ENCODE data around the gene PPDPF.
"Not testable (repeated sequence)": the region's sequence is repeated elsewhere in the genome, so short reads cannot be mapped to it uniquely, and the experiment has no call there.

The PPDPF gene

DNA sequence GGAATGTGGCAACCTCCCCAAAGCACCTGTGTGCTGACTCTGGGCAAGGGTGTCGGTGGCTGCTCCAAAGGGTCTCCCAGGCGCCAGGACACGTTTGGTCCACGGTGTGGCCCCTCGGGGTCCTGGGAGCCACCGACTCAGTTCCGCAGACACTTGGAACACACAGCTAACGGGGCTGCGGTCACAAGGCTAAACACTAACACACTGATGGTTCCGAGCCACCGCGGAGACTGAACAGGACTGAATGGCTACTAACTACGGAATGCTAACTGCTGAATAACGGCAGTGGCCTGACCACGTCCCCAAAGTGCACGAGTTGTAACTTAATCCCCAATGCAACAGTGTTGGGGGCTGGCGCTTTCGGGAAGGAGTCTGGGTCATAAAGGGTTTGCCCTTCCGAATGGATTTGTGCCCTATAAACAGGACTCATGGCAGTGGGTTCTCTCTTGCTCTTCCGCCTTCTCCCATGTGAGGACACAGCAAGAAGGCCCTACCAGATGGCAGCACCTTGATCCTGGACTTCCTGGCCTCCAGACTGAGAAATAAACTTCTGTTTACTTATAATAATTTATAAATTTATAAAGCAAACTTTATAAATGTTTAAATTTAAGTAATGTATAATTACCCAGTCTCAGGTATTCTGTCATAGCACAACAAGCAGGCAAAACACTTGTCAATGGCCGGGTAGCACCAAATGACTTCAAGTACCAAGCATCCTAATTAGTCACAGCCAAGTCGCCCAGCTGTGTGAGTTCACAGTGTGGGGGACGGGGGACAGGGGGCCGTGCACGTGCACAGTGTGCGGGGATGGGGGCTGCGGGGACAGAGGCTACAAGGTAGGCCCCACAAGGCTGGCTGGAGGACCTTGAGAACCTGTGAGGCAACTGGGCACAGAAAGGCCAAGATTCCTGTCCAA lies 19.4 kb upstream of the PPDPF start:
- DNase-seq, result no peak

DNA sequence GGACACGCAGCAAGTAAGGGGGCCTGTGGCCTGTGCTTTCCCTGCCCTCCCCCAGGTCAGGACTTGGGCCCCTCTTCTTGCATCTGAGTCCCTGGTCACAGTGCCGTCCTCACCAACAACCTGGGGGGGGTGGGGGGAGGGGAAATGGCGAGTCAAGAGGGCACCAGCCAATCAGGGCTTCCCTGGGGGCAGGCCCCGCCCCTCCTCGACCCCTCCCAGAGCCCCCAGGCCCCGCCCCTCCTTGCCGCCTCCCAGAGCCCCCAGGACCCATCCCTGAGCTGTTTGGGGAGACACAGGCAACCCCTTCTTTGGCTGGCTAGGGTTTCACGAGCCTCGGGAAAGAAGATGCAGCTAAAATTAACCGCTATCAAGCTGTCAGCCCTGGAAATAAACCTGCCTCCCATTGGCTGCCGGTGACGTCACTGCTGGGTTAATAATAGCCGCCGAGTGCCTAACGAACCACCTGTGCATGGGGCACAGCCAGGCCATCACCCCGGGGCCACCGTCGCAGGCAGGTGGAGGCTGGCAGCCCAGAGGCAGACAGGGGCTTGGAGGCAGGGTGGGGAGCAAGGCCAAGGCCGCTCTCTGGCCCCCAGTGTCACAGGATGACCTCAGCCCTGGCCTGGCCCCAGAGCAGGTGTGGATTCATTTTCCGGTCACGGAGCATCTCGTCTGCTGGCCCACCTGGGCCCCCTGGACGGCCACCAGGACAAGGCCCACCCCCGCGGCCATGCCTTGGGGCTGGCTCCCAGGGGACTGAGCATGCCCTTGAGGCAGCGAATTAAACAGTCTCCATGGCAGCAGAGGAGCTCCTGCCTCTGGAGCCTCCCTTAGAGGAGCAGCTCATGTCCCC lies 18.5 kb upstream of the PPDPF start:
- DNase-seq, result no peak

DNA sequence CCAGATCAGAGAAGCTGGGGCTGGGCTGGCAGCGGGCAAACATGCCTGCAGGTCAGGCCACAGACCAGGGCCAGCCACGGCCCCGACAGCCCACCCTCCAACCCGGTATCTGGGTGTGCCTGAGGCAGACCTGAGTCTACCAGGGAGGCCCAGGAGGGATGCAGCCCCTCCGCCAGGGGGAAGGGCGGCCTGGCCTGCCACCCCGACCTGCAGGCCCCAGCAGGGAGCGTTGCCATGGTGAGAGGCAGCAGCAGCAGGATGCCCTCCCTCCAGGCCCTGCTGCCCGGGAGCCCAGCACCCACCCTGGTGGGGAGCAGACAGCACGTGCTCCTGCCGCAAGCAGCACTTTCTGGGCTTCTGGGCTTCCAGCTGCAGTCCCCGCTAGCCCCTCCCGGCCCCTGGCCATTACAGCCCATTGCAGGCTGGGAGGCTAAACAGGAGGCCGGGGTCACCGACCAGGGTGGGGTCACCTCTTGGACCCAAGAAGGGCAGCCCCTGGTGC lies 17.8 kb upstream of the PPDPF start:
- DNase-seq, result no peak

DNA sequence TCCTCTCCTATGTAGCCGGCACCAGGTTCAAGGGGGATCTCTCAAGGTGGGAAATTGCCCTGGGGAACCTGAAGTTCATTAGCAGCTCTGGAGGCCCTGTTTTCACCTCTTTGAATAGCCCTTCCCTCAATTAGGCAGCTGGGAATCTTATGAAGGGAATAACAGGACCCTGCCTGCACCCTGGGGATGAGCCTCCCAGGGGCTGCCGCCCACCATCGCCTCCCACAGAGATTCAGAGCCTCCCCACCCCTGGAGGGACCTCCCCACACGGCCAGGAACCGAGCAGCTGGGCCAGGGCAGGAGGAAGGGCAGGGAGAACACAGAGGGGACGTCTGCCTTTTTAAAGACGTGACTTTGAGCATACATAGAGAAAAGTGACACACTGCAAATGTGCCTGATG lies 17.0 kb upstream of the PPDPF start:
- no peak for DNase-seq

DNA sequence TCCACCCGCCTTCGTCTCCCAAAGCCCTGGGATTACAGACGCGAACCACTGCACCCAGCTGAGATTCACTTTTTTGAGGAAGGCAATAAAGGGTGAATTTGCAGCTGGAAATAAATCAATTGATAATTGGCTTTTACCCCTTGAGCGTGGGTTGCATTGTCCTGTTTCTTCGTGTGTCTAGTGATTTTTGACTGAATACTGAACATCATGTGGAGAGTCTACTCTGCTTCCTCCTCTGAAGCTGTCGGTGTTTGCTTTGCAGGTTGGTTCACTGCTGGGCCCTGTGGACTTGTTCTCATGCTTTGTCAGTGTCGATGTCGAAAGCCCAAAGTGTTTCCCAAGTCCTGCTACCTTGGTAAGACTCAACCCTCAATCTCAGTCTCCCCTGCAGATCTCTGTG lies 15.9 kb upstream of the PPDPF start:
- no peak for DNase-seq

DNA sequence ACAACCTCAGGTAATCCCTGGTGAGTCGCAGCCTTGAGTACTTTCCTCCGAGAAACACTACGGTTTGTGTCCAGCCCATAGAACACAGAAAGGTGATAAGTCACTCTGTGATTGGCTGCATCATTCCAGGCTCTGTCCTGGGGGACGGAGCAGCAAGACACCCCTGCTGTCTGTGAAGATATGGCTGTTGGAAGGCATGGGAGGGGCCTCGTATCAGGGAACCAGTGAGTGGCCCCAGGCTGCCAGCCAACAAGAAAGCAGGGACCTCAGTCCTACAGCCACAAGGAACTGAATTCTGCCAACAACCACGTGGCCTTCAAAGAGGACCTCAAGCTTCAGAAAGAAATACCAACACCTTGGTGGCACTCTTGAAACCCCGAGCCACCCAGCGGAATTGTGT lies 15.3 kb upstream of the PPDPF start:
- no peak for DNase-seq

DNA sequence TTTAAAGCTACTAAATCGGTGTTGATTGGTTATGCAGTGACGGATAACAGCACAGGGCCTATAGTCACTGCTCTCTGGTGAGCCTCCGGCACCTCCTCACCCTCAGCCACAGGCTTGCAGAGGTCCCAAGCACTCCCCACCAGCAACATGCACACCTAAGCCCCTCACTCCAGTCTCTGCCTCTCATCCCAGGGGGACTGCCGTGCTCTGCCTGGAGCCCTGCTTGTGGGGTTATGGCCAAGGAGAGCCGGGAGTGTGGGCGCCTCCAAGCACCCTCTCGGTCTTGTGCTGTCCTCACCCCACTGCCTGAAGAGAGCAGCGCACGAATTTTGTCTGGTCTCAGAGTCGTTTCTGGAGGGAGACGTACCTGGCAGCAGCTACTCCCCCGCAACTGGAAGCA lies 14.8 kb upstream of the PPDPF start:
- no peak for DNase-seq

DNA sequence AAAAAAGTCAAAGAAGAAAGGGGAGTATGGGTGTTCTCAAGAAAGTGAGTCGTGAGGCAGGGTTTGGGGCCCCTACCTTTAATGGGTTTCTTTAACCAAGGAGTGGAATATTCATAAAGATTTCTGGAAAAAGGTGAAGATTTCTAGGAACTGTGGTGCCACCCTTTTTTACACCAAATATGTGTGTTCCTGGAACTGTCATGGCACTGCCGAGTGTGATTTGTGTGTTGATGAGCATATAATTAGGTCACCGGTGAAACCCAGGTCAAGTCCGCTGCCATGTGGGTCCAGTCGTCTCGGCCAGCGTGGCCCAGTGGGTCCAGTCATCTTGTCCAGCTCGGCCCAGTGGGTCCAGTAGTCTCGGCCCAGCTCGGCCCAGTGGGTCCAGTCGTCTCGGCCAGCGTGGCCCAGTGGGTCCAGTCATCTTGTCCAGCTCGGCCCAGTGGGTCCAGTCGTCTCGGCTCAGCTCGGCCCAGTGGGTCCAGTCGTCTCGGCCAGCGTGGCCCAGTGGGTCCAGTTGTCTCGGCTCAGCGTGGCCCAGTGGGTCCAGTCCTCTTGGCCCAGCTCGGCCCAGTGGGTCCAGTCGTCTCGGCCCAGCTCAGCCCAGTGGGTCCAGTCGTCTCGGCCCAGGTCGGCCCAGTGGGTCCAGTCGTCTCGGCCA lies 13.4 kb upstream of the PPDPF start:
- no peak for DNase-seq

DNA sequence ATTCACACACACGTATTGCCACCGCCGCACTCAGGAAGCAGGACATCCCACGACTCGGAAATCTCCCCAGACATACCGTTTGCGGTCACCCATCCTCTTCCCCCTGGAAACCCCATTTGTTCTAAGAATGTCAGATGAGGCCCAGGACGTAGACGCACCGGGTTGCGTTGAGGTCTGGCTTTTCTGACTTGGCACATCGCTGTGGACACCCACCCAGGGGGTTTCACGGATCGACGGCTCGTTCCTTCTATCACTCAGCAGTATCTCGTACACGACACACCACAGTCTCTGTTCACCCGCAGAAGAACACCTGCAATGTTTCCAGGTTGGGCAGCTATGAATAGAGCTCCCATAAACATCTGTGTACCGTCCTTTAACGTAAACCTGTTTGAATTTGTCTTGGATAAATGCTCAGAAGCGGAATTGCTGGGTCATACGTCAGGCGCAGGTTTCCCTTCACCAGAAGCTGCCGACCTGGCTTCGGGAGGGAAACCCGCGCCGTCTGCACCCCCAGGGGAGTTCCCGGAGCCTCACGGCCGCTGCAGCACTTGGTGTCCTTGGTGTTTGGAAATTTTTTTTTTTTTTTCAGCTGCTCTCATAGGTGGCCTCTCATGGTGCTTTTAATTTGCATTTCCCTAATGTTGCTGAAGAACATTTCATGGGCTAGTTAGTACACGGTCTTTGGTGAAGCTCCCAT lies 12.3 kb upstream of the PPDPF start:
- DNase-seq, result no peak

DNA sequence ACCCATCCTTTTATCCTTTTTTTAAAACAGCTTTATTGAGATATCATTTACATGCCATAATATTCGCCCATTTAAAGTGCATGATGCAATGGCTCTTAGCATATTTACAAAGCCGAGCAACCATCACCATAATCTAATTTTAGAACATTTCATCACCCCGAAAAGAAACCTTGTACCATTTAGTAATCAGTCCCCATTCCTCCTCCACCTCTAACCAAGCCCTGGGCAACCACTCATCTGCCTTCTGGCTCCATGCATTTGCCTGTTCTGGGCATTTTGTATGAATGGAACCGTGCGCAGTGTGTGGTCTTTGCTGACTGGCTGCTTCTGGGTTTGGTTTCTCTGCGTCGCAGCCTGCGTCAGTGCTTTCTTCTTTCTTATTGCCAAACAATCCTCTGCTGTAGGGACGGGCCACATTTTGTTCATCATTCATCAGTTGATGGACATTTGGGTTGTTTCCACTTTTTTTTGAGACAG lies 11.4 kb upstream of the PPDPF start:
- DNase-seq, result no peak

DNA sequence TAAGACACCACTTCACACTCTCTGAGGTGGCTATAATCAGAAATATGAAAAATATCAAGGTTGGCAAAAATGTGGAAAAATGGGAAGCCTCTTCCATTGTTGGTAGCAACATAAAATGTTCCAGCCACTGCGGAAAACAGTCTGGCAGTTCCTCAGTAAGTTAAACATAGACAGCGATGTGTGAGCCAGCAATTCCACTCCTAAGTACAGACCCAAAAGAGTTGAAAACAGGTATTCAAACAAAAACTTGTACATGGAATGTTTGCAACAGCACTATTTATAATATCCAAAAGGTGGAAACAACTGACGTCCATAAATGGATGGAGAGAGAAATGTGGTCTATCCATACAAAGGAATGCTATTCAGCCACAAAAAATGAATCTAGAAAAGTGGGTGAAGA lies 7.4 kb upstream of the PPDPF start:
- no peak for DNase-seq

DNA sequence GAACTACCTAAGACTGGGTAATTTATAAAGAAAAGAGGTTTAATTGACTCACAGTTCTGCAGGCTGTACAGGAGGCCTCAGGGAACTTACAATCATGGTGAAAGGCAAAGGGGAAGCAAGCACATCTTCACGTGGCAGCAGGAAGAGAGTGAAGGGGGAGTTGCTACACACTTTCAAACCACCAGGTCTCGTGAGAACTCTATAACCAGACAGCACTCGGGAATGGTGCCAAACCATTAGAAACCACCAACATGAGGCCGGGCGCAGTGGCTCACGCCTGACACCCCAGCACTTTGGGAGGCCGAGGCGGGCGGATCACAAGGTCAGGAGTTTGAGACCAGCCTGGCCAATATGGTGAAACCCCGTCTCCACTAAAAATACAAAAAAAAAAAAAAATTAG lies 6.0 kb upstream of the PPDPF start:
- DNase-seq, result not testable (repeated sequence)

DNA sequence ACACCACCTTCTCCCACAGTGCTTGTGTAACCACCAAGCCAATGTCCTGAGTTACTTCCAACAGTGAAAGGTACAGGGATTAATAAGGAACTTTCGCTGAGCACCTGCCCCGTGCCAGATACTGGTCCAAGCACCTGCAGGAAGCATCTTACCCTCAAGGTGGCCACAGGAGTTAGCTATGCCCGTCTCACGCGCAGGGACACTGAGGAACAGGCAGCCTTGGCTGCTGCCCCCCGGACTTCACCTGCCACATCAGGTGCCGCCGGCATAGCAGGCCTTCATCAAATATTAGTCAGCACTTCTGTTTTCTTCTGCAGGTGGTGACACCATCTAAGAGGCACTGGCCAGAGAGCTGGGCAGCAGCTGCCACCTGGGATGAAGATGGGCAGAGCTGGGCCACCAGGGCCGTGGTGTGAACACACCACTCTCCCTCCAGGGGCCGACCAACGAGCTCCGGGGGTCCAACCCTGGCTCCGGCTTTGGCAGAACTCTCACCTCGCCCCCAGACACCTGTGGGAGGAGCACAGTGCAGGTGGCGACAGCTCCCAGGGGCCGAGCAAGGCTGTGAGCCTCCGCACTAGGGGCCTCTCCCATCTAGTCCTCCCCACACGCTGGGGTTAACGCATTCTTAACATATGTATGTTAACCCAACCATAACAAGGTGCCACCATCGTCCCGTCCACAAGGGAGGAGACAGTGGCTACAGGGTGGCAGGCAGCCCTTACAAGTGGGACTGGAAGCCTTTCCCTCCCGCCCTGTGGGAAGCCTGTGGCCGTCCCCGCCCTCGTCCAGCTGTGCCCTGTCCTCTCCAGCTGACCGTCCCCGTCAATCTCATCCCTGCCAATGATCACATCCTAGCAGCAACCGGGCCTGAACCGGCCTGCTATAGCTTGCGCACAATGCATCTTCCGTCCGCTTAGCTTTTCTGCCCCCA lies 2.9 kb upstream of the PPDPF start:
- no peak for DNase-seq

DNA sequence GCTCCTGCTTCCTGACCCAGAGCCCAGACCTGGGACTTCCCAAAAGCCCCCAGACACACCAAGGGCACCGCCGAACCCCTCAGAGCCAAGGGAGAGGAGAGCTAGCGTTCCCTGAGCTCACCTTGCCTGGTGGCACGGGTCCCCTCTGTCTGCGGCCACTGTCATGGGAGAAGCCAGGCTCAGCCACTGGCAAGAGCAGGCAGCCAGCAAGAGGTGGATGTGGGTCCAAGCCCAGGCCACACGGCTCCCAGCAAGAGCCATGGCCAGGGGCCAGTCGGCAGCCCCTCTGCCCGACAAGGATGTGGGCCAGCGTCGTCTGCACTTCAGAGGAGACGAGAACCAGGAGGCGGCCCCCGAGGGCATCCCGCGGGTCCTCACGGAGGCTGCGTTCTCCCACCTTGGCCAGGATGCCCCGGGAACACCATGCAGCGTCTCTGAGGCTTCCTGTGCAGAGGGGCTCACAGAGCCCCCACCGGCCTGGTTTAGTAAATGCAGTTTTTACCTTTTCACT lies 2.2 kb upstream of the PPDPF start:
- DNase-seq, result no peak

DNA sequence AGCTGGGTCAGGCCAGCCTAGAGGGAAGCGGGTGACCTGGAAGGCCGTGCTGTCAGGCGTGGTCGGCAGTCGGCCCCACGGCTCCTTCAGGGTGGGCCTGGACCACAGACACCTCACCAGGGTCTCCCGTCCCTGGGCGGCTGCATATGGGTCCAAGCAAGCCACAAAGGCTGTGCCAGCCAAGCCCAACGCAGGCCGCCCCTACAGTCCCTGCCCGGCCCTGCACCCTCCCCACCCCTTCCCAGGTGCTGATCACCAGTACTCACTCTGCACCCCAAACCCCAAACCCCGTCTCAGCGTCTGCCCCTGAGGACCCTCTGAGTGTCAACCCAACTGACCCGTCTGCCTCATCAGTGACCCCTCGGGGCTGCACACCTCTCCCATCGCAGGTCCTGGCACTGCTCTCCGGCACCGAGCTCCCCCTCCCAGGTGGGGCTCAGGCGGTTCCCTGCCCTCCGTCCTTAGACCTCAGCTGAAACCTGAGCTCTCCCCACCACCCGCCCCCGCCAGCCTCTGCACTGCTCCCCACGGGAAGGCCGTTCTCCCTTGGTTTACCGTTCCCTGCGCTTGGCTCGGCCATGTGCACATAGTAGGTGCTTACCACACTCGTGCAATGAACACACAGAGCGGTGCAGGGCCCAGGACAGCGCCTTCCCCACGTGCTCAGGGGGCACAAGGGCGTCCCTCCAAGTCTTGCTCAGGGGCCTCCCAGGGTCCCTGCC lies 1.5 kb upstream of the PPDPF start:
- DNase-seq, result no peak

DNA sequence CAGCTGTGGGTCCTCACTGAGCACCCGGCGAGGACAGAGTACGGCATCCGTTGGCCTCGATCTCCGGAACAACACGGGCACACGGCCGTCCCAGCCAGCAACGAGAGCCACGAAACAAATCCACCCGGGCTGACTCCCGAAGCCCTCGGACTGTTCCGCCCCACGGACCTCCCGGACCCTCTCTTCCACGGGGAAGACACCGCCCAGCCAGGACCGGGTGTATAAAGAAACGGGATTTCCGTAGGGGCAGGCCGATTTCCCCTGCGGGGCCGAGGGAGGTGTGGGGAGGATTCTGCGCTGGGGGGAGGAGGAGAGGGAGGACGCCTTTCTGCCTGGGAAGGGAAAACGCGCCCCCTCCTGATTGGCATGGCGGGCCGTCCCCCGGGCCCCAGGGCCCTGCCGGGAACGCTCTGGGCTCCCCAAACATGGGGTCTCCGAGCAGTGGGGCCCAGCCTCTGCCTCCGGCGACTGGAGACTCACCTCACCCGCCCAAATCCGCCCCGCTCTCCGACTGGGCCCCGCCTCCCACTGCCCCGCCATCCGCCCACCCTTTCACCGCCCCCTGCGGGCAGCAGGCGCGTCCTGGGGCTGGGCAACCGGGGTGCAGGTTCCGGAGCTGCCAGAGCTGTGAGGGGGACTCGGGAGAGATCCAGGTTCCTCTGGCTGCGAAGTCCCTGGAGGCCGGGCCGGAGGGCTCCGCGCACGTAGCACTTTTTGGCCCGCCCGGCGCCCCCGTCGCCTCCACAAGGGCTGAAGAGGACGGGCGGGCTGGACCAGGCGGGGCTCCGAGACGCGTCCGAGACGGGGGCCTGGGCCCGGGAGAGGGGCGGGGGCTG lies 679 bp upstream of the PPDPF start:
- DNase-seq, result no peak

DNA sequence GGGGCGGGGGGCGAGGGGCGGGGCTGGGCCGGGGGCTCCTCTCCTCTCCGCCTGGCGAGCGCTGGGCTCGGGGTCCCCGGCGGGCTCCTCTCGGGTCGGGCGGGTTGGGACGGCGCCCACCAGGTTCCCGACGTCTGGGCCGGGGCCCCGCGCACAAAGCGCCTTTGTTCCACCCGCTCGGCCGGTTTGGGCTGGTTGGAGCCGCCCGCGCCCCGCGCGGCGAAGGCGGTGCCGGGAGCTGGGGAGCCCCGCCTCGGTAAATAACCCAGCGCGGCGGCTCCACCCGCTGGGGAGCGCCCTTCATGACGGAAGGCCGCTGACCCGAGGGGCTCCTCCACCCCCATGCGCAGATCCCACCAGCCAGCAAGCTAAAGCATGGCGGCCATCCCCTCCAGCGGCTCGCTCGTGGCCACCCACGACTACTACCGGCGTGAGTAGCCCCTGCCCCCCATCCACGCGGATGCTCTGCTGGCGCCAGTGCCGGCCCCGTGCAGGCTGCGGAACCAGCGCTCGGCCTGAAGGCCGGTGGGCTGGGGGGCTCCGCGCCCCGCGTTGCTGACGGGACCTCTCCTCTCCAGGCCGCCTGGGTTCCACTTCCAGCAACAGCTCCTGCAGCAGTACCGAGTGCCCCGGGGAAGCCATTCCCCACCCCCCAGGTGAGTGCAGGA lies 503 bp downstream of the PPDPF start:
- DNase-seq, result no peak

DNA sequence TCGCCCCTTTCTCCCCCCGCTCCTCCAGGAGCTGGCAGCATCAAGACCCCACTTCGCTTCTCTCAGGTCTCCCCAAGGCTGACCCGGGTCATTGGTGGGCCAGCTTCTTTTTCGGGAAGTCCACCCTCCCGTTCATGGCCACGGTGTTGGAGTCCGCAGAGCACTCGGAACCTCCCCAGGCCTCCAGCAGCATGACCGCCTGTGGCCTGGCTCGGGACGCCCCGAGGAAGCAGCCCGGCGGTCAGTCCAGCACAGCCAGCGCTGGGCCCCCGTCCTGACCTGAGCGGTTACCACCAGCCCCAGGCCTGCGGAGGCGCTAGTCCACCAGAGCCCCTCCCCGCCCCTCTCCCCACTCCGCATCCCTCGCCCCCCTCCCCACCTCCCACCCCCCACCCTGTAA lies 1.0 kb downstream of the PPDPF start:
- no peak for DNase-seq

All from NCI-H2029 treated with DMSO at 0.1 percent for 48 hours (cell line).